Kidney (tissue), 14 donors: Measurements from ENCODE around the gene CHN2. TPM values are rescaled to one million over a fixed set of nuclear protein-coding genes. Genes with fewer than 3 reads are reported as not detected.
"Not testable (repeated sequence)": the region's sequence is repeated elsewhere in the genome, so short reads cannot be mapped to it uniquely, and the experiment has no call there.

Experiments used
- DNase-seq, 5 donors: peaks; one replicate each; pipeline ENCODE4 v3.0.0-alpha.2; 2013 to 2020
- FAIRE-seq: peaks from 2 replicates; lab custom pipeline; 2012; peaks lifted over from hg19 to GRCh38; lab: Jason Lieb, UNC
- H3K27ac ChIP-seq, 2 donors: one replicate each; pipeline ENCODE4 v1.7.0; 2013; ENCODE audit warnings: low read depth in 2 of 2, low read length in 2 of 2, inconsistent platforms in 1 of 2
- H3K27me3 ChIP-seq: one replicate; pipeline ENCODE4 v1.7.1; 2013; ENCODE audit warnings: low read length, inconsistent platforms; ENCODE audit not compliant: control insufficient read depth, insufficient read depth
- H3K36me3 ChIP-seq, 3 donors: one replicate each; pipeline versions ENCODE4 v1.7.0 to v1.7.1; 2013; ENCODE audit warnings: low read length in 3 of 3, control low read depth in 1 of 3, inconsistent platforms in 1 of 3; ENCODE audit not compliant: insufficient read depth in 3 of 3, control insufficient read depth in 2 of 3
- H3K4me1 ChIP-seq, 3 donors: one replicate each; pipeline versions ENCODE4 v1.7.0 to v1.7.1; 2013; ENCODE audit warnings: low read length in 3 of 3, inconsistent platforms in 1 of 3, low read depth in 1 of 3; ENCODE audit not compliant: control insufficient read depth in 2 of 3, insufficient read depth in 2 of 3
- H3K4me3 ChIP-seq, 3 donors: one replicate each; pipeline versions ENCODE4 v1.7.0 to v1.8.1; 2013; ENCODE audit warnings: low read length in 3 of 3, control low read depth in 1 of 3, inconsistent platforms in 1 of 3
- H3K9ac ChIP-seq, 3 donors: one replicate each; pipeline versions ENCODE4 v1.7.0 to v1.7.1; 2013; ENCODE audit warnings: low read length in 3 of 3, control low read depth in 1 of 3, inconsistent platforms in 1 of 3
- H3K9me3 ChIP-seq, 3 donors: one replicate each; pipeline versions ENCODE4 v1.7.0 to v1.7.1; 2013; ENCODE audit warnings: low read length in 3 of 3, control low read depth in 1 of 3, inconsistent platforms in 1 of 3; ENCODE audit not compliant: control insufficient read depth in 2 of 3, insufficient read depth in 1 of 3
- intact Hi-C: fragments of 100-400 bp; cut with DNase I; formaldehyde crosslinking; loops from one replicate; pipeline ENCODE4 v1.11.1; 2022
- polyA plus RNA-seq: library from polyadenylated mRNA; stranded (reverse); fragments of 350-450 nt; fragmentation: Illumina TruSeq; extraction: RNeasy Lipid Tissue Mini Kit (QIAGEN cat#74804); gene quantifications from one replicate; pipeline ENCODE4 v1.2.3, GENCODE V29; 2014; ENCODE audit warnings: low read depth, low replicate concordance; ENCODE audit not compliant: insufficient read depth
- total RNA-seq: library from RNA; stranded (reverse); fragmentation: NEBNext Ultra II Directional; extraction: Animal tissue kit (Norgen Biotek cat#: 25700); gene quantifications from one replicate; pipeline ENCODE4 v1.2.1, GENCODE V29; 2021
- TF ChIP-seq, protein P1 (sequence below): IDR thresholded peaks from 3 replicates; pipeline ENCODE4 v1.5.1; 2012; ENCODE audit warnings: mild to moderate bottlenecking, moderate library complexity, borderline replicate concordance; ENCODE audit not compliant: insufficient read depth; ENCODE audit errors: extremely low read depth
- donor health status: control.
- donor health status: control.
- donor health status: control.
- donor health status: control.
- donor health status: control.
- donor health status: DM: yes; HTN: yes; CAD: no.
- donor health status: Normal renal cell carcinoma (clear cell type).

CHN2 gene
- total and polyA plus RNA-seq, 2 donors from 2014 or later, result 7.4 to 22.5 TPM

DNA sequence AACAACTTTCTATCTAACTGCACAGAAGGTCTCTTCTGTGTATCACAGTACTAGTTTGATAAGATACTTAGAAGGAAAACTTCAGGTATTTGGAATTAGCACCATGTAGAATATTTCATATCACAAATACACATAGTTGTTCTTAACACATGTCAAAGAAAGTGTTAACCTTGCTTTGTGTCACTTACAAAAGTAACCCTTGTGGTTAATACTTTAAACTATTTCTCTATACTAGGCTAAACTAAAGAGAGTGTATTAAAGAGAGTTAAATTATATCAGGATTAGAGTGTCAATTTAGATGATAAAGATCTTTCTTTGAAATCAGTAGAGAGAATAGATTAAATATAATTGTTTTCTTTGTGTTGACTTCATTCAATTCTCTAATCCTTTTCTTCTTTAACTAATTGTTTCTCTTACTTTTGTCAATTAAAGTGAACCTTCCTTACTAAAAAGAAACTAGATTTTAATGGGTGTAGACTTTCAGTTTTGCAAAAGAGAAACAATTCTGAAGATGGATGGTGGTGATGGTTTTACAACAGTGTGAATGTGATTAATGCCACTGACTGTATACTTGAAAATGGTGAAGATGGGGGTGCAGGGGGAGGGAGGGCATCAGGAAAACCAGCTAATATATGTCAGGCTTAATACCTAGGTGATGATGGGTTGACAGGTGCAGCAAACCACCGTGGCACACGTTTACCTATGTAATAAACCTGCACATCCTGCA, 67.8 kb downstream of the CHN2 start:
- intact Hi-C loops, result no loop called here
- Histone ChIP-seq H3K27me3 (no peaks in the 10 kb centered on the region), H3K36me3 (no peaks in the 10 kb centered on the region), H3K9me3 (no peaks in the 10 kb centered on the region), H3K9ac (no peak overlapping the region), H3K4me3 (no peak overlapping the region), H3K4me1 (peaks cover 0 to 8% (median 6%) of the 10 kb centered on the region in 3 donors), H3K27ac (no peak overlapping the region)
- FAIRE-seq (no peak), DNase-seq (no peak)
- TF ChIP-seq, protein P1, sequence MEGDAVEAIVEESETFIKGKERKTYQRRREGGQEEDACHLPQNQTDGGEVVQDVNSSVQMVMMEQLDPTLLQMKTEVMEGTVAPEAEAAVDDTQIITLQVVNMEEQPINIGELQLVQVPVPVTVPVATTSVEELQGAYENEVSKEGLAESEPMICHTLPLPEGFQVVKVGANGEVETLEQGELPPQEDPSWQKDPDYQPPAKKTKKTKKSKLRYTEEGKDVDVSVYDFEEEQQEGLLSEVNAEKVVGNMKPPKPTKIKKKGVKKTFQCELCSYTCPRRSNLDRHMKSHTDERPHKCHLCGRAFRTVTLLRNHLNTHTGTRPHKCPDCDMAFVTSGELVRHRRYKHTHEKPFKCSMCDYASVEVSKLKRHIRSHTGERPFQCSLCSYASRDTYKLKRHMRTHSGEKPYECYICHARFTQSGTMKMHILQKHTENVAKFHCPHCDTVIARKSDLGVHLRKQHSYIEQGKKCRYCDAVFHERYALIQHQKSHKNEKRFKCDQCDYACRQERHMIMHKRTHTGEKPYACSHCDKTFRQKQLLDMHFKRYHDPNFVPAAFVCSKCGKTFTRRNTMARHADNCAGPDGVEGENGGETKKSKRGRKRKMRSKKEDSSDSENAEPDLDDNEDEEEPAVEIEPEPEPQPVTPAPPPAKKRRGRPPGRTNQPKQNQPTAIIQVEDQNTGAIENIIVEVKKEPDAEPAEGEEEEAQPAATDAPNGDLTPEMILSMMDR, result no peak

DNA sequence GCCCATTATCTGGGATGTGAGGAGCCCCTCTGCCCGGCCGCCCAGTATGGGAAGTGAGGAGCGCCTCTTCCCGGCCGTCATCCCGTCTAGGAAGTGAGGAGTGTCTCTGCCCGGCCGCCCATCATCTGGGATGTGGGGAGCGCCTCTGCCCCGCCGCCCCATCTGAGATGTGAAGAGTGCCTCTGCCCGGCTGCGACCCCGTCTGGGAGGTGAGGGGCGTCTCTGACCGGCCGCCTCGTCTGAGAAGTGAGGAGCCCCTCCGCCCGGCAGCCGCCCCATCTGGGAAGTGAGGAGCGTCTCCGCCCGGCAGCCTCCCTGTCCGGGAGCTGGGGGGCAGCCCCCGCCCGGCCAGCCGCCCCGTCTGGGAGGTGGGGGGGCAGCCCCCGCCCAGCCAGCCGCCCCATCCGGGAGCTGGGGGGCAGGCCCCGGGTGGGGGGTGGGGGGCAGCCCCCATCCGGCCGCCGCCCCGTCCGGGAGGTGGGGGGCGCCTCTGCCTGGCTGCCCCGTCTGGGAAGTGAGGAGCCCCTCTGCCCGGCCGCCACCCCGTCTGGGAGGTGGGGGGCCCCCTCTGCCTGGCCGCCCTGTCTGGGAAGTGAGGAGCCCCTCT, 69.1 kb downstream of the CHN2 start:
- FAIRE-seq, intact Hi-C loops: not testable (repeated sequence)

DNA sequence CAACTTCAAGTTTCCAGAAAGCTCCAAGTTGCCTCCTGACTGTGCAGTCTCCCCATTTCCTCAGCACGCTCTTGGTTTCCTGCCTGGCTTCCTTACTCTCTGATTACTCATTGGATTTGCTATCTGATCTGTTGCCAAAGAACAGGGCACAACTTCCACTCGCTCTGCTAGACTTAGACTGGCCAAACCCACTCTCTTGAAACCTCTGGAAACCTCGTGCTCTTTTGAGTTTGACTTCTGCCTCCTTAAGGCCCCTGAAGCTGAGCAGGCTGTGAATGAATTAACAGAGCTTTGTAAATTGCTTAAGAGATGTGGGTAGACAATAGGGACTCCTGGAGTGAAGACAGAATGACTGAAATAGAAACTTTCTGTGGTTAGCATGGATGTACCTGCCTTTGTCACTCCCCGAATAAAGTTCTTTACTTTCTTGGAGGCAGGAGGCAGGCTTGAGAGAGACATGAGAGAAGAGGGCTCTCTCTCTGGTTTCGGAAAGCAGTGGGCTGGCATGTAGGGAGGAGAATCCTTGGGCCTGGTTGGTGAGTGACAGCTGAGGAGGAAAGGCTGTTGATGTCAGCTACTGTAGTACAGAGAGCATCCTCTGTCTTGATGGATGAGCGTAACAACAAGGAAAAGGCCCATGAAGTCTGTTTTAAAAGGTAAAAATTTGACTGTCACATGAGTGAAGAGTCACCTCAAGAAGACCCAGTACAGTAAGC, 70.8 kb downstream of the CHN2 start:
- Histone ChIP-seq H3K4me1 (peaks cover 0 to 8% (median 6%) of the 10 kb centered on the region in 3 donors), H3K36me3 (no peaks in the 10 kb centered on the region), H3K27ac (peak overlapping the region; percentile 23 to 56), H3K9me3 (no peaks in the 10 kb centered on the region), H3K9ac (no peak overlapping the region), H3K4me3 (no peak overlapping the region), H3K27me3 (no peaks in the 10 kb centered on the region)
- DNase-seq, result peak in 1 of 5 donors; percentile 48
- TF ChIP-seq, protein P1, result no peak
- no peak for FAIRE-seq
- intact Hi-C loops, result no loop called here

More for the DNA sequence above, 69.1 kb downstream of the CHN2 start:
- not testable (repeated sequence) for H3K9ac ChIP-seq, H3K9me3 ChIP-seq, H3K27me3 ChIP-seq, H3K36me3 ChIP-seq, H3K27ac ChIP-seq, H3K4me1 ChIP-seq, DNase-seq, H3K4me3 ChIP-seq

DNA sequence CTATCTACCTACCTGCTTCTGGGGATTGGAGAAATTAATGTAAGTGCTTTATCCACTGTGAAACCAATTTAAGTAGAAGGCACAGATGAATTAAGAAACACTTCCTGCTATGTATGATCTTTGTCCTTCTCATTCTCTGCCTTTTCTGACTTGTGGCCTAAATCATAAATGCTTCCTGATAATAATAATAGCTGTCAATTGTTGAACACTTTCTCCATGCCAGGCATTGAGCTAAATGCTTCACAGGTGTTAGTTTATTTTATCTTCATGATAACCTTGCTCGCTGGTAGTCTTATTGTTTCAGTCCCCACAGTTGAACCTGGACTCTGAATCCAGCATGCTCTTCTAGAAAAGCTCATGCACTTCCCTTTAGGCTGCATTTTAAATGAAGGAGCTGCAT, 75.4 kb downstream of the CHN2 start:
- Histone ChIP-seq H3K9ac (no peak overlapping the region), H3K27ac (no peak overlapping the region), H3K4me3 (no peak overlapping the region), H3K9me3 (no peaks in the 10 kb centered on the region), H3K27me3 (no peaks in the 10 kb centered on the region), H3K4me1 (peaks cover 3 to 14% (median 12%) of the 10 kb centered on the region in 3 donors), H3K36me3 (no peaks in the 10 kb centered on the region)
- DNase-seq (no peak), FAIRE-seq (no peak)
- TF ChIP-seq, protein P1, result no peak
- intact Hi-C loops, result no loop called here
